ENCODE results near the gene TUBA8.
"Not testable (repeated sequence)": the region's sequence is repeated elsewhere in the genome, so short reads cannot be mapped to it uniquely, and the experiment has no call there.

The TUBA8 gene

GRCh38 chr22:18071968-18072310, 38.7 kb upstream of the TUBA8 start:
- Mint-ChIP-seq H3K36me3 (no peaks in the 10 kb centered on the region), H3K4me1 (peaks cover 55% of the 10 kb centered on the region), H3K9me3 (no peaks in the 10 kb centered on the region), H3K4me3 (no peak overlapping the region), H3K27ac (peak overlapping the region; percentile 88), H3K27me3 (no peaks in the 10 kb centered on the region)
- peak; percentile 25 for ATAC-seq

- peaks cover 2% of the 10 kb centered on the region for H3K36me3 Mint-ChIP-seq
- no peak overlapping the region for H3K27ac Mint-ChIP-seq
- no peaks in the 10 kb centered on the region for H3K27me3 Mint-ChIP-seq
- H3K4me3 Mint-ChIP-seq: no peak overlapping the region
- H3K4me1 Mint-ChIP-seq: peaks cover 50% of the 10 kb centered on the region
- ATAC-seq: no peak
- no peaks in the 10 kb centered on the region for H3K9me3 Mint-ChIP-seq
These were observed 37.1 kb upstream of the TUBA8 start for GRCh38 chr22:18073467-18073866.

GRCh38 chr22:18073927-18074326, 36.7 kb upstream of the TUBA8 start:
- H3K36me3 Mint-ChIP-seq, H3K27me3 Mint-ChIP-seq, H3K9me3 Mint-ChIP-seq, ATAC-seq, H3K4me3 Mint-ChIP-seq, H3K27ac Mint-ChIP-seq: not testable (repeated sequence)
- H3K4me1 Mint-ChIP-seq: peaks cover 50% of the 10 kb centered on the region

- no peak overlapping the region for H3K4me3 Mint-ChIP-seq
- no peaks in the 10 kb centered on the region for H3K9me3 Mint-ChIP-seq
- peaks cover 14% of the 10 kb centered on the region for H3K36me3 Mint-ChIP-seq
- ATAC-seq: no peak
- no peaks in the 10 kb centered on the region for H3K27me3 Mint-ChIP-seq
- peaks cover 57% of the 10 kb centered on the region for H3K4me1 Mint-ChIP-seq
- H3K27ac Mint-ChIP-seq: peak overlapping the region; percentile 27
These were observed 35.4 kb upstream of the TUBA8 start for GRCh38 chr22:18075101-18075719.

GRCh38 chr22:18075720-18076497, 34.7 kb upstream of the TUBA8 start:
- H3K4me3 Mint-ChIP-seq: no peak overlapping the region
- peaks cover 58% of the 10 kb centered on the region for H3K4me1 Mint-ChIP-seq
- H3K9me3 Mint-ChIP-seq: peaks cover 3% of the 10 kb centered on the region
- ATAC-seq: no peak
- peak overlapping the region; percentile 91 for H3K27ac Mint-ChIP-seq
- no peaks in the 10 kb centered on the region for H3K27me3 Mint-ChIP-seq
- H3K36me3 Mint-ChIP-seq: peaks cover 21% of the 10 kb centered on the region

- peak overlapping the region; percentile 91 for H3K27ac Mint-ChIP-seq
- peaks cover 3% of the 10 kb centered on the region for H3K9me3 Mint-ChIP-seq
- ATAC-seq: no peak
- H3K27me3 Mint-ChIP-seq: no peaks in the 10 kb centered on the region
- peaks cover 58% of the 10 kb centered on the region for H3K4me1 Mint-ChIP-seq
- peak overlapping the region; percentile 89 for H3K4me3 Mint-ChIP-seq
- H3K36me3 Mint-ChIP-seq: peaks cover 34% of the 10 kb centered on the region
These were observed 33.4 kb upstream of the TUBA8 start for GRCh38 chr22:18077087-18077638.

GRCh38 chr22:18077639-18078328, 32.8 kb upstream of the TUBA8 start, which contains the start of gene PEX26:
Gene PEX26 (plus strand): TSS chr22:18077990. CDS start chr22:18078377, 387 bp downstream.
- H3K27me3 Mint-ChIP-seq: no peaks in the 10 kb centered on the region
- peak within 1 kb of the TSS; percentile 91 for H3K27ac Mint-ChIP-seq
- peaks cover 62% of the 10 kb centered on the region for H3K4me1 Mint-ChIP-seq
- H3K36me3 Mint-ChIP-seq: peaks cover 40% of the 10 kb centered on the region
- ATAC-seq: peak; percentile 100
- H3K4me3 Mint-ChIP-seq: peak within 1 kb of the TSS; percentile 89
- H3K9me3 Mint-ChIP-seq: peaks cover 3% of the 10 kb centered on the region

GRCh38 chr22:18078329-18079041, 32.1 kb upstream of the TUBA8 start:
- H3K27me3 Mint-ChIP-seq: no peaks in the 10 kb centered on the region
- H3K27ac Mint-ChIP-seq: peak overlapping the region; percentile 91
- H3K36me3 Mint-ChIP-seq: peaks cover 47% of the 10 kb centered on the region
- peaks cover 68% of the 10 kb centered on the region for H3K4me1 Mint-ChIP-seq
- H3K4me3 Mint-ChIP-seq: peak overlapping the region; percentile 89
- peak; percentile 57 for ATAC-seq
- H3K9me3 Mint-ChIP-seq: peaks cover 3% of the 10 kb centered on the region

- no peak overlapping the region for H3K4me3 Mint-ChIP-seq
- no peaks in the 10 kb centered on the region for H3K27me3 Mint-ChIP-seq
- H3K4me1 Mint-ChIP-seq: peaks cover 68% of the 10 kb centered on the region
- ATAC-seq: no peak
- no peak overlapping the region for H3K27ac Mint-ChIP-seq
- peaks cover 3% of the 10 kb centered on the region for H3K9me3 Mint-ChIP-seq
- peaks cover 54% of the 10 kb centered on the region for H3K36me3 Mint-ChIP-seq
These were observed 30.8 kb upstream of the TUBA8 start for GRCh38 chr22:18079706-18080233.

- no peak overlapping the region for H3K4me3 Mint-ChIP-seq
- H3K27me3 Mint-ChIP-seq: no peaks in the 10 kb centered on the region
- H3K9me3 Mint-ChIP-seq: peaks cover 3% of the 10 kb centered on the region
- no peak for ATAC-seq
- no peak overlapping the region for H3K27ac Mint-ChIP-seq
- peaks cover 63% of the 10 kb centered on the region for H3K36me3 Mint-ChIP-seq
- H3K4me1 Mint-ChIP-seq: peaks cover 60% of the 10 kb centered on the region
These were observed 29.2 kb upstream of the TUBA8 start for GRCh38 chr22:18081416-18081815.

GRCh38 chr22:18082467-18082866, 28.1 kb upstream of the TUBA8 start:
- peaks cover 3% of the 10 kb centered on the region for H3K9me3 Mint-ChIP-seq
- H3K4me1 Mint-ChIP-seq: peaks cover 49% of the 10 kb centered on the region
- no peak overlapping the region for H3K4me3 Mint-ChIP-seq
- ATAC-seq: no peak
- H3K27me3 Mint-ChIP-seq: no peaks in the 10 kb centered on the region
- H3K27ac Mint-ChIP-seq: peak overlapping the region; percentile 9
- peaks cover 72% of the 10 kb centered on the region for H3K36me3 Mint-ChIP-seq

- Mint-ChIP-seq H3K9me3 (peaks cover 3% of the 10 kb centered on the region), H3K36me3 (peaks cover 80% of the 10 kb centered on the region), H3K27me3 (no peaks in the 10 kb centered on the region), H3K4me3 (no peak overlapping the region), H3K27ac (no peak overlapping the region), H3K4me1 (peaks cover 48% of the 10 kb centered on the region)
- ATAC-seq: no peak
These were observed 27.2 kb upstream of the TUBA8 start for GRCh38 chr22:18083406-18083805.

GRCh38 chr22:18085188-18085587, 25.4 kb upstream of the TUBA8 start:
- Mint-ChIP-seq H3K4me3 (no peak overlapping the region), H3K4me1 (peaks cover 42% of the 10 kb centered on the region), H3K27ac (no peak overlapping the region), H3K36me3 (peaks cover 80% of the 10 kb centered on the region), H3K9me3 (peaks cover 3% of the 10 kb centered on the region), H3K27me3 (no peaks in the 10 kb centered on the region)
- no peak for ATAC-seq

- Mint-ChIP-seq H3K36me3 (peaks cover 66% of the 10 kb centered on the region), H3K4me3 (no peak overlapping the region), H3K9me3 (no peaks in the 10 kb centered on the region), H3K4me1 (peaks cover 31% of the 10 kb centered on the region), H3K27ac (no peak overlapping the region), H3K27me3 (no peaks in the 10 kb centered on the region)
- no peak for ATAC-seq
These were observed 23.2 kb upstream of the TUBA8 start for GRCh38 chr22:18087350-18087855.
